ENCODE measurements around the gene CEP78.
"Not testable (repeated sequence)": the region's sequence is repeated elsewhere in the genome, so short reads cannot be mapped to it uniquely, and the experiment has no call there.

Gene CEP78, protein sequence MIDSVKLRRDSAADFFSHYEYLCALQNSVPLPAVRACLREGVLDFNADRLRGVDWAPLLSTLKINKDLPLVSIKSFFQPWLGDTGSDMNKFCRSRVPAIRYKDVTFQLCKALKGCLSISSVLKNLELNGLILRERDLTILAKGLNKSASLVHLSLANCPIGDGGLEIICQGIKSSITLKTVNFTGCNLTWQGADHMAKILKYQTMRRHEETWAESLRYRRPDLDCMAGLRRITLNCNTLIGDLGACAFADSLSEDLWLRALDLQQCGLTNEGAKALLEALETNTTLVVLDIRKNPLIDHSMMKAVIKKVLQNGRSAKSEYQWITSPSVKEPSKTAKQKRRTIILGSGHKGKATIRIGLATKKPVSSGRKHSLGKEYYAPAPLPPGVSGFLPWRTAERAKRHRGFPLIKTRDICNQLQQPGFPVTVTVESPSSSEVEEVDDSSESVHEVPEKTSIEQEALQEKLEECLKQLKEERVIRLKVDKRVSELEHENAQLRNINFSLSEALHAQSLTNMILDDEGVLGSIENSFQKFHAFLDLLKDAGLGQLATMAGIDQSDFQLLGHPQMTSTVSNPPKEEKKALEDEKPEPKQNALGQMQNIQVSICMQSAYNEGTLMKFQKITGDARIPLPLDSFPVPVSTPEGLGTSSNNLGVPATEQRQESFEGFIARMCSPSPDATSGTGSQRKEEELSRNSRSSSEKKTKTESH

GRCh38 chr9:78235762-78236550 lies at the start of gene CEP78:
Gene CEP78 (plus strand): TSS chr9:78236075. CDS start chr9:78236351, 276 bp downstream.
- in situ Hi-C loops (cut with MboI; ENCODE audit: low sequenced_read_pairs) = no loop called here

DNA sequence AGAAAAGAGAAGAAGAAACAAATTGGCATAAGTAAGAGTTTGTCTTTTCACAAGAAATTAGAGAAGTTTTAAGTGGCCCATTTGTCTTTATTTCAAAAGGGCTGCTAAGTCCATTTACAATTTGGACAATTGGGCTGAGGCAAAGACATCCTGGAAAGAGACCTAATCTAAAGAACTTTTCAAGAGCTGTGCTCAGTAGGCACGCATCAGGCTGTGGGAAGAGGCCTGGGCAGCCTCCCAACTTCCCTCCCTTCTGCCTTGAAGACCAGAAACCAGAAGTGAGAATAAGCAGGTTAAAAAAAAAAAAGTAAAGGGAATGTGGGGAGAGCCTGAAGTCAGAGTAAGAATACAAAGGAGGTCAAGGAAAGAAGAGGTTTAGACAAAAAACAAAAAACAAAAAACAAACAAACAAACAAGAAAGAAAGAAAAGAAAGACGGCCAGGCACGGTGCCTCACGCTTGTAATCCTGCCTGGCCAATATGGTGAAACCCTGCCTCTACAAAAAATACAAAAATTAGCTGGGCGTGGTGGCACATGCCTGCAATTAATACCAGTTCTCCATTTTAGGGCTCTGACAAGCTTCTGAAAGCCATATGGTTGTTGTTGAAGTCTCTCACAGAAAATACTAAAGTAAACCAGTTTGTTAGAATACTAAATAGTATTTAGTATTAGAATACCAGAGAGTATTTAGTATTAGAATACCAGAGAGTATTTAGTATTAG lies 48.0 kb upstream of the CEP78 start:
- in situ Hi-C loops (cut with MboI; ENCODE audit: low sequenced_read_pairs) = no loop called here

GRCh38 chr9:78188594-78188993 lies 47.3 kb upstream of the CEP78 start:
- in situ Hi-C loops (cut with MboI; ENCODE audit: low sequenced_read_pairs) = no loop called here

DNA sequence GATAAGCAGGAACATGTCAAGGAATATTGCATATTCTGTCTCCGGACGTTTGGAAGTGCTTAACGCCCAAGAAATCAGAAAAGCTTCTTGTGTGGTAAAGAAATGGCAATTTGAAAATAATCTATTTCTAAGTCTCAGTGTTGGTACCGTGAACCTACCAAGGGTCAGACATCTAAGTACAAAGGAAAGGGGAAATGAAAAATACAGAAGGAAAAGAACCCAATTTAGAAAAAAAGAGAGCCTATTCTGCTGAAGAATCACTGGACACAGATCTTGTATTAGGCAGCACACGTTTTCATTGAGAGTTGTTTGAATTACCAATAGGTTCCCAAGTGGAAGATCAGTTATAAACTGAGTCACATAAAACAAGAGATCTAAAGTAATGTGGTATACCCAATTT lies 46.9 kb upstream of the CEP78 start:
- in situ Hi-C loops (cut with MboI; ENCODE audit: low sequenced_read_pairs) = no loop called here

GRCh38 chr9:78189461-78189860 lies 46.4 kb upstream of the CEP78 start:
- in situ Hi-C loops (cut with MboI; ENCODE audit: low sequenced_read_pairs) = no loop called here

DNA sequence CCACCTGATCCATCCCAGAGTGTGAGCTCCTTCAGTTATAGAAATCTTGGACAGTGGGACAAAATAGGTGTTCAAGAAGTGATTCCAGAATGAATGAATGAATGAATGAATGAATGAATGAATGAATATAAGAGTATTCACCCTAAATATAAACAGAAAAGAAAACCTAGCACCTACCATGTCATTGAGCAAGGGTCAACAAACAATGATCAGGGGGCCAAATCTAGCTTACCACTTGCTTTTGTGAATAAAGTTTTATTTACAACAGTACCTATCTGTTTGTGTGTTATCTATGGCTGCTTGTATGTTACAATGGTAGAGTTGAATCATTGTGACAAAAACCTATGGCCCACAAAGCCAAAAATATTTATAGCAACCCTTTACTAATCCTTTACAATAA lies 43.9 kb upstream of the CEP78 start:
- in situ Hi-C loops (cut with MboI; ENCODE audit: low sequenced_read_pairs) = no loop called here

- in situ Hi-C loops (cut with MboI; ENCODE audit: low sequenced_read_pairs) = no loop called here
Measured at GRCh38 chr9:78196258-78196657, 39.6 kb upstream of the CEP78 start.

DNA sequence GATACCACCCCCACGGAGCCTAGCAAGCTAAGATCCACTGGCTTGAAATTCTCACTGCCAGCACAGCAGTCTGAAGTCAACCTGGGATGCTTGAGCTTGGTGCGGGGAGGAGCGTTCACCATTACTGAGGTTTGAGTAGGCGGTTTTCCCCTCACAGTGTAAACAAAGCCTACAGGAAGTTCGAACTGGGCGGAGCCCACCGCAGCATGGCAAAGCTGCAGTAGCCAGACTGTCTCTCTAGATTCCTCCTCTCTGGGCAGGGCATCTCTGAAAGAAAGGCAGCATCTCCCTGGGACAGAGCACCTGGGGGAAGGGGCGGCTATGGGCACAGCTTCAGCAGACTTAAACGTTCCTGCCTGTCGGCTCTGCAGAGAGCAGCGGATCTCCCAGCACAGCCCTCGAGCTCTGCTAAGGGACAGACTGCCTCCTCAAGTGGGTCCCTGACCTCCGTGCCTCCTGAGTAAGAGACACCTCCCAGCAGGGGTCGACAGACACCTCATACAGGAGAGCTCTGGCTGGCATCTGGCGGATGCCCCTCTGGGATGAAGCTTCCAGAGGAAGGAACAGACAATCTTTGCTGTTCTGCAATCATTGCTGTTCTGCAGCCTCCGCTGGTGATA lies 34.6 kb upstream of the CEP78 start:
- in situ Hi-C loops (cut with MboI; ENCODE audit: low sequenced_read_pairs) = not testable (repeated sequence)

DNA sequence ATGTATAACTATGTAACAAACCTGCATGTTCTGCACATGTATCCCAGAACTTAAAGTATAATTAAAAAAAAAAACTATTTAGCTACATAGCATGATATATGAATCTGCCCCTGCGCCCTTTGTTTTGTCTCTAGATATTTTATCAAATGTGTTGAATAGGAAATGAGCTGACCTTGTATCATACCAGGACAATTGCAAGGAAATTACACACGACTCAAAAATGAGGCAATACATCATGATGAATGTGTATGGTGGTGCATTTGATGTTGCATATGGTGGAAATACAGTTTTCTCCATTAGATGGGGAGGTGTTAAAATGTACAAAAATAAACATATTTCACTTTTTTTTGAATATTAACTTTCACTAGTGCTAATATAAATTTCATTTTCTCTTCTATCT lies 28.6 kb upstream of the CEP78 start:
- in situ Hi-C loops (cut with MboI; ENCODE audit: low sequenced_read_pairs) = no loop called here

- in situ Hi-C loops (cut with MboI; ENCODE audit: low sequenced_read_pairs) = no loop called here
Measured at GRCh38 chr9:78207901-78208300, 28.0 kb upstream of the CEP78 start.

DNA sequence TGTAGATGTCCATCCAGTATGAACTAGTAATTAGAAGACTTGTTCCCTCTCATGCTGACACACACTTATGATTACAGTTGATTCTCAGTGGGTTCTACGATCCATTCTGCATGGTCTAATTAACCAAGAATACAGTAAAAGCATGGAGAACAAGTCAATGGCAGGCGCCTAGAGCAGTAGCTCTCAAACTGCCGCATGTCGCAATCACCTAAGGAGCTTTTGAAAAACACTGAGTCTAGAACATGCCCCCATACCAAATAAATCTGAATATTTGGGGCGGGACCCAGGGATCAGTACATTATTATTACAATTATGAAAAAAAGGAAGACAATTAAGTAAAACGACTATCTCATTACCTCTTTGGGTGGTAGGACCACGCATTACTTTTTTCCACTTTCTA lies 26.7 kb upstream of the CEP78 start:
- in situ Hi-C loops (cut with MboI; ENCODE audit: low sequenced_read_pairs) = no loop called here

DNA sequence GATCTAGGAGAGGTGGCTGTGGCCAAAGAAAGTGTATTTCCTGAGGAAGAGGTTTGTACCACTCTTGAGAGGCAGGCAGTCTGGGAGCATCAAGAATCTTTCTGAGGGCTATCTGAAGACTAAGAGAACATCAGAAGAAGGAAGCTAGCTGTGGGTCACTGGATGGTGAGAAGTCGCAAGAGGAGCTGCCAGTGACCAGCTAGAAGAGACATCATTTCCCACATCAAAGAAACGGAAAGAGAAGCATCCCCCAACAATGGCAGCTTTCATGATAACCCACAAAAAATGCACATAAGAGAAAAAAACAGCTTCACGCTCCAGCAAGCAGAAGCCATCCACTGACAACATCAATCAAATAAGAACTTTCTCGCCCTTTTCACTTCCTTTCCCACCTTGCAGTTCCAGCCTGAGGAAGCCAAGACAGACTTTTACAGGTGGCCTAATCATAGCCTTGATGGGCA lies 25.0 kb upstream of the CEP78 start:
- in situ Hi-C loops (cut with MboI; ENCODE audit: low sequenced_read_pairs) = no loop called here

DNA sequence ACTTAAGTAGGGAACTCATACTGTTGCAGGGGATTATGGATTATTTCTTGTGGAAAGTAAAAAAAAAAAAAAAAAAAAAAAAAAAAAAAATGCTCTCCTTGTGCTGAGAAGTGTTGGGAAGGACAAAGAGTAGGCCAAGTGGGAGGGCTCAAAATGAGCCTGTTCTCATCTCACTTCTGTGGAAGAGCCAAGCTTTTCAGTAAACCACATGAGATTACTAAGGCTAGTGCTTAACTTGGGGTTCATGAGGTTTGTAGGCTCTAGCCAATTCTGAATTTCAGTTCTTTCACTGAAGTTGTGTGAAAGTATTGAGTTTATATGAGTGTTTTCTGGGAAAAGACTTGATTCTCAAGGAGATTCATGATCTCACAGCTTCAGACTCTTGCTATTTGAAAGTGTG lies 23.0 kb upstream of the CEP78 start:
- in situ Hi-C loops (cut with MboI; ENCODE audit: low sequenced_read_pairs) = no loop called here

GRCh38 chr9:78213712-78214111 lies 22.2 kb upstream of the CEP78 start:
- in situ Hi-C loops (cut with MboI; ENCODE audit: low sequenced_read_pairs) = no loop called here

DNA sequence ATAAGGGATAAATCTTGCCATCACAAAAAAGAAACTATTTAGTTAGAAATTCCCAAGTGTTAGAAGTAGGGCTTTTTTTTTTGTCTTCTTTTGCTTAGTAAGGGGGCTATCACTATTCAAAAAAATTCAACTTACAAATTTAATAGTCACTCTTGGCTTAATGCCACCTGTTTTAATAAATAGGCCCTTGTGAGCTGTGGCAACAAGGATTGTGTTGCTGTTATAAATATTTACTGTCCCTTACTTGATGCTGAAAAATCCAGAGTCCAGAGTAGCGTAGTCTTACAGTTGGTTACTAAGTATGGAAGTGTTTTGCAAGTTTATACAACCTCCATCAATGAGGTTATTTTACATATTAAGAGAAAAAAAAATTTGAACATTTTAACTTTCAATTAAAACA lies 21.4 kb upstream of the CEP78 start:
- in situ Hi-C loops (cut with MboI; ENCODE audit: low sequenced_read_pairs) = no loop called here

DNA sequence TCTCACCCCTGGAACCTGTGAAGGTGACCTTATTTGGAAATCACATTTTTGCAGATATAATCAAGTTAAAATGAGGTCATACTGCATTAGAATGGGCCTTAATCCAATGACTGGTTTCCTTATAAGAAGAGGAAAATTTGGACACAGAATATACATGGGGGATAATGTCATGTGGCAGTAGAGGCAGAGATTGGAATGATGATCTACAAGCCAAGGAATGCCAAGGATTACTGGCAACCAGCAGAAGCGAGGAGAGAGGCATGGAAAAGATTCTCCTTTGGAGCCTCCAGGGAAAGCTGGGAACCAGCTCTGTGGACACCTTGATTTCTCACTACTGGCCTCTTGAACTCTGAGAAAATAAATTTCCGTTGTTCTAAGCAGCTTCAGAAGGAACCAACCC lies 20.2 kb upstream of the CEP78 start:
- in situ Hi-C loops (cut with MboI; ENCODE audit: low sequenced_read_pairs) = no loop called here

- in situ Hi-C loops (cut with MboI; ENCODE audit: low sequenced_read_pairs) = no loop called here
Measured at GRCh38 chr9:78218890-78219289, 17.0 kb upstream of the CEP78 start.

- in situ Hi-C loops (cut with MboI; ENCODE audit: low sequenced_read_pairs) = no loop called here
Measured at GRCh38 chr9:78221425-78221824, 14.4 kb upstream of the CEP78 start.

GRCh38 chr9:78221841-78222240 lies 14.0 kb upstream of the CEP78 start:
- in situ Hi-C loops (cut with MboI; ENCODE audit: low sequenced_read_pairs) = not testable (repeated sequence)

GRCh38 chr9:78230761-78231160 lies 5.1 kb upstream of the CEP78 start:
- in situ Hi-C loops (cut with MboI; ENCODE audit: low sequenced_read_pairs) = no loop called here

Measured in HL-60/S4 treated with retinoic acid at 250 ng/mL for 4 days and 3 days (cell line).